Activated naive CD4-positive, alpha-beta T cell treated with Interleukin-2 at 50 U/mL for 16 hours (primary cell): ENCODE measurements around the gene NEK1.

Source experiments
- DNase-seq: peaks from one replicate; pipeline ENCODE4 v3.0.0-alpha.2; 2020

NEK1 gene

DNA sequence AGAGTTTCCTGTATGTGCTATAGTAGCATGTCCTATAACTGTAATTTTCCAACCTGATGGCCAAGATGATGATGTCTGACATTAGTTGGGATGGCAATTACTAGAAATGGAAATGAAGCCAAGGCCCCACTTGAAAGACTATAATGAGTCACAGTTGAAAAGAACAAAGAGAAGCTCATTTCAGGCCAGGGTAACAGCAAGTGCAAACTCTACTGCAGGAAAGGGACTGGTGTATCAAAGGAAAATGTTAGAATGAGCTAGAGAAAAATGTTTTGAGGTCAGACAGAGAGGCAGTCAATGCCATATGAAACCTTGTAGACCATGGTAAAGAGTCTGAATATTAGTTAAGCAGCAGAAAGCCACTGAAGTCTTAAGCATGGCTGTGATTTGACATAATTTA, 195.4 kb downstream of the NEK1 start:
- DNase-seq = no peak

DNA sequence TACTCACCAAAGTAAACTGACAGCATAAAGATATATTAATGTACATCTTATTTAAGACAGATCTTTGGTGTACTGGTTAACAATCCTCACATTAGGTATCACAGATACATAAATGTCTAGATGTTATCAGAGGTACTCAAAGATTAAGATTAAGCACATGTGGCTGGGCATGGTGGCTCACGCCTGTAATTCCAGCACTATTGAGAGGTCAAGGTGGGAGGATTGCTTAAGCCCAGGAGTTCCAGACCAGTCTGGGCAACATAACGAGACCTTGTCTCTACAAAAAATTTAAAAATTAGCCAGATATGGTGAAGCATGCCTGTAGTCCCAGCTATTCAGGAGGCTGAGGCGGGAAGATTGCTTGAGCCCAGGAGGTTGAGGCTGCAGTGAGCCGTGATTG, 195.9 kb downstream of the NEK1 start:
- no peak for DNase-seq

DNA sequence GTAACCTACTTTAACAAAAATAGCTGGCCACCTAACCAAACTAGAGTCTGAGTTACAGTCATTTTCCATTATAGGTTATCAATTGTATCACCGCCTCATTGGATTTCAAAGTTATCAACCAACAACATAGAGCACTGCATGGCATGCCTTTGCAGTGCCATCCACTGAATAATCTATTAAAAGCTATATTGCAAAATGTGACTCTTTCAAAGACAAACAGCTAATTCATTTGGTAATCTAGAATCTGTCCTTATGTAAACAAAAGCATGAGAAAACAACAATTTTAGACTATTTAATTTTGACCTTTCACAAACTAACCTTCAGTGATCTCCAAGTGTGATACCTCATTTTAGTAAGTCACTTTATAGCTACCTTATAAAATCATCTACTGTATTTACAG, 197.5 kb downstream of the NEK1 start:
- DNase-seq = no peak

DNA sequence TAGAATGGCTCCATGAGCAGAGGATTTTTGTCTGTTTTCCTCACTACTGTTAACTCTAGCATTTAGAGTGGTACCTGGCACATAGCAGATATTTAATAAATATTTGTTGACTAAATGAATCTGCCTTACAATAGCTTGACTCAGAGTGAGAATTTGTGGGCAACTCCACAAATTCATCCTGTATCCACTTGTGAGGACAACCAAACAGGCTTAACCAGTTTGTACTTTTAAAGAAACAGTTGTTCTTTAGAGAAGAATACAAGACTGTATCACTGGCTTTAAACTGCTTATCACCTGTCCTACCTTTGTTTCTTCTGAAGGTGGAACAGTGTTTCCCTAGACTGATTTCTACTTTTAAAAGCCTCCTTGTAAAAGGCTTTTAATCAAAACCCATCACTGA, 200.3 kb downstream of the NEK1 start:
- no peak for DNase-seq

DNA sequence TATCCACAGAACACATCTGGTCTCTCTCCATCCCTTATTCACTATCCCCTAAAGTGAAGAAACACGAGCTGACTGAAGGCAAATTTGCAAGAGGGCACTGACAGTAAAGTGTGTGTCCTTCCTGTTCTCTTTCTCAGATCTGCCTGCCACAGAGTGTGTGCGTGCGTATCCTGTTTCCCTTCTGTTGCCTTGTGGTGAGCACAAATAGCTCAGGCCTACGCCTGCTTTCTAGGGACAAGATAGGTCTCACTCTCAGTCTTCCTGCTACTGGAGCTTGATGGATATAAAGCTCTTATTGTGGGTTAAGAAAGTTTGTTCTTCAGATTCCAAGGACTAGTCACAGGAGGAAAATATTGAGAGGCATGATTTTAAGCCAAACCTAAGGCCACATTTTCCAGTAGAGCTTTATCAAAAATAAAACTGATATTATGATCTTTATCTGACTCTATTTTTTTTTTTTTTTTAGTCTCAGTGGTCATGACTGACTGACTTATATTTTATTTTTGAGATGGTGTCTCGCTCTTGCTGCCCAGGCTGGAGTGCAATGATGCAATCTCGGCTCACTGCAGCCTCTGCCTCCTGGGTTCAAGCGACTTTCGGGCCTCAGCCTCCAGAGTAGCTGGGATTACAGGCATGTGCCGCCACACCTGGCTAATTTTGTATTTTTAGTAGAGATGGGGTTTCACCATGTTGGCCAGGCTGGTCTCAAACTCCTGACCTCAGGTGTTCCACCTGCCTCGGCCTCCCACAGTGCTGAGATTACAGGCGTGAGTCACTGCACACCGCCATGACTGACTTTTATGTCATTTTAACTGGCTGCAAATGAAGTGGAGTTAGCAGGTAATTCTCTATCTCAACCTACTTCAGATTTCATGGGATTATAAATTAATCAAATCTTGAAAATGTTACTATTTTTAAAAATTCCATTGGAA, 201.3 kb downstream of the NEK1 start:
- DNase-seq = peak; percentile 32

DNA sequence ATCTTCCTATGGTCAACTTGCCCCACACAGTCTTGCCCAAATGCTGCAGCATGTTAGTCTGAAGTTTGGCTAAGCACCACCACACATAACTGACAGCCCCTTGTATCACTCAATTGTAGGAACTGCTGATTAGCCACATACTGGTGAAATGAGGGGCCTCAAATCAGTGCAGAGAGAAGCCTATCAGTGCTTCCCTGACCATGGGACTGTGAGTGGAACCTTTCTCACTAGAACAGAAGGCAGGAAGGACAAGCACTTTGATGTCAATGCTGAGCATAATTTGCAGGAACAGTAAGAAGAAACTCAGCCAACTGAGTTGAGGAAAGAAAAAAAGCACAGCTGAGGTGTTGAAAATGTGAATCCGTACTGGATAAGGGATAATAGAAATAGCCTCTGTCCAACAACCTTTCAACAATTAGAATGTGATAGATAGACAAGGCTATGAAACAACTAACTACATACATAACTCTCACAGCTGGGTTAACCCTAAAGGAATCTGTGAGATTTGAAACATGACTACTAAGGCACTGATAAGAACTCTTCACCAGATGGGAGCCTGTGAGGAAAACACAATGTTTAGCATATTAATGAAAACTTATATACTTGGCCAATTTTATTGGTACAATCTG, 205.1 kb downstream of the NEK1 start:
- DNase-seq = no peak

DNA sequence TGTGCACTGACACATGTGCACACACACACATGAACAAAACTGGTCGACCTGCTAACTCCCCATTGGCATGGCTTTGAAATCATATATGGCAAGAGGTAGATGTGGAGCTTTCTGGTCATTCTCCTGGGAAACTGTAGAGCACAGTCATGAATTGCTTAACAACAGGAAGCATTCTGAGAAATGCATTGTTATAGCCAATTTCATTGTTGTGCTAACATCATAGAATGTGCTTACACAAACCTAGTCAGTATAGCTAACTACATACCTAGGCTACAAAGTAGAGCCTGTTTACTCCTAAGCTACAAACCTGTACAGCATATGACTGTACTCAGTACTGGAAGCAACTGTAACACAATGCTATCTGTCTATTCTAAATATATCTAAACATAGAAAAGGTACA, 207.4 kb downstream of the NEK1 start:
- DNase-seq = no peak

DNA sequence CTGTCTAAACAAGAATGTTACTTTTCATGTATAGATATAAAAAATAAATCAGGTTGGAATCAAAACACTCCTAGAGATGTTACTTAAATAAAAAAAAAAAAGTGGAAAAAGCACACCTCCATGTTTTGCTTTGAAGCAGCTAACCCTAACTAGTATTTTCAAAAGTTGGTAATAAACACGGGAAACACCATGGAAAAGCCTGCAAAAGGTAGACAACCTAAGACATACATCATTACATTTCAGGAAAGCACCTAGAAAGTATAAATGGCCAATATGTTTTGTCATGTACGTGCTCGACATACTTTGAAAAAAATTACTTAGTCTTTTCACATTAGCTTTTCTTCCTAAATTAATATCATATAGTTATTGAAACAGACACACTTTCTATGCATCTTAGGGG, 211.6 kb downstream of the NEK1 start:
- no peak for DNase-seq

DNA sequence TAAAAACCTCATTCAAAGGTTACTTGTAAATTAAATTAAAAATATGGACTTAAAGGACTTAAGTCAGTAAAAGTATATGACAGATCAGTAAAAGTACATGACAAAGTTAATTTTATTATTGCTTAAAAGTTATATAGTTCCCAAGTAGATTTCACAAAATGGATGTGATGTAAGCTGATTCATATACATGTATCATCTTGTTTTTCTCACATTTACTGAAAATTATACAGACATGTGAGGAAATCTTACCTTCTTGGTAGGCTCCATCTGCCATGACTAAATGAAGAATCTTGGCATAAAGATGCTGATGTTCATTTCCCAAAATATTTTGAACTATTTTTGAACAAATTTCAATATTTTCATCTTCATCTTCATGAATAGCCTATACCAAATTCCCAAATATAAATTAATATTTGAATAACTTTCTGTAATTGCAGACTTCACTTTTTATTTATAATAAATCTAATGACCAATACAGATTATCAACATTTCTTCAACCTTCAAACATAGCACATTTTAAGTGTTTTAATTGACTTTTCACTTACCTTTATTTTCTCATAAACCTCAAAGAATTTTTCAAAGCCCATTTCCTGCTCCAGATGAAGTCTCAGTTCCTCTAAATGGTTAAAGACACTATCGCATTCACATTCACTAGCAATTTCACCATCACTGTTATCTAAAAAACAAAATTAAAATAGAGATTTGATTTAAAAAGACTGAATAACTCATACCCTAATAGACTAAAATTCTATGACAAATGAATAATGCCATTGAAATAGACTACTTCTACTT, 212.2 kb downstream of the NEK1 start:
- DNase-seq = no peak

DNA sequence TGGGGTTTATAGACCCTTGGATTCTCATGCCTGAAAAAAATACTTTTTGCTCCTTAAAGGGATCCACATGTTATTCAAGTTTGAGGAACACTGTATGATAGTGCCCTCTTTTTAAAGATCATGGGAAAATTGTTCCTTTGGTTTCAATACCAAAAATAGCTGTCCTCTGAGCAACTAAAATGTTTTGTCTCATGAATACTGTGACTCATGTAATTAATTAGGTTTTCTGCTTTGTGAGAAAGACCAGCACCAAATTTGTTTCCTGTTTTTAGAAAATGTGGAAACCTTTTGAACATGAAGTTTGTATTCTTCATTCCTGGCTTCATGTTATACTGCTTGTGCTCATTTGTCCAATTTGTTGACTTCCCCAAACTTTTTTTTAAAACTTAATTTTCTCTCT, 214.1 kb downstream of the NEK1 start:
- DNase-seq = no peak

DNA sequence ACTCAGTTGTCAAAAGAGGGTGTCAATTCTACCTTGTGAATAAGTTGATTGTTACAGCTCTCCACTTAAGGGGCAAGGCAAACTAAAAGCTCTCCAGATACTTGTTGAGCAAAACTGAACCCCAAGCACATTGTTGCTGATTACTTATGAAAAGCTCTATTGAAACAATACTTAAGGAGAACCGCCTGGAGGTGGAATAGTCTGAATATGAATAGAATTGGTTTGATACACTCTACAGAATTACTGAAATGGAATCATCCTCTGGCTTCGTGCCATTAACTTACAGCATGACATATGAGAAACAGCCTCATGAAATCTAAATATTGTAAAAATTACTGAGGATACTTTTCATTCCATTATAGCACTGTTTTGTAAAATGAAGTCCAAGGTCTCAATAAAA, 214.6 kb downstream of the NEK1 start:
- no peak for DNase-seq

DNA sequence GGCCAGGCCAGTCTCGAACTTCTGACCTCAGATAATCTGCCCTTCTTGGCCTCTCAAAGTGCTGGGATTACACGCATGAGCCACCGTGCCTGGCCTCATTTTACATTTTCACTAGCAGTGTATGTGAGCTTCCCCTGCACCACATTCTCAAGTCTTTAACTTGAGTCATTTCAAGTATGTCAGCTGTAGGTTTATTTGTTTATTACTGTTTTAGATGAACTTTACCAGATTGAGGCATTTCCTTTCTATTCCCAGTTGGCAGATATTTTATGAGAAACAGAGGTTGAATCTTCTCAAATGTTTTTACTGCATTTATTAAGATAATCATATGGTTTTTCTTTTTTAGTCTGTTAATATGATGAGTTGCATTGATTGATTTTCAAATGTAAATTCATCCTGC, 227.0 kb downstream of the NEK1 start:
- DNase-seq = no peak

DNA sequence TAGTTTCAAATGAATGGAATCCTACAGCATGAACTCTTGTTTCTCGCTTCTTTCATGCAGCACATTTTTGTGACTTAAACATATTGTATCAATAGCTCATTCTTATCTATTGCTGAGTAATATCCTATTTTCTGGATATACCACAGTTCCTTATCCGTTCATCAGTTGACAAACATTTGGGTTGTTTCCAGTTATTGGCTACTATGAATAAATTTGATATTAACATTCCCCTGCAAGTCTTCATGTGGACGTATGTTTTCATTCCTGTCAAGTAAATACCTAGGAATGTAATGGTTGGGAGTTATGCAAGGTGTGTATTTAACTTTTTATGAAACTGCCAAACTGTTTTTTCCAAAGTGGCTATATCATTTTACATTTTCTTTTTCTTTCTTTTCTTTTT, 227.6 kb downstream of the NEK1 start:
- DNase-seq = no peak

DNA sequence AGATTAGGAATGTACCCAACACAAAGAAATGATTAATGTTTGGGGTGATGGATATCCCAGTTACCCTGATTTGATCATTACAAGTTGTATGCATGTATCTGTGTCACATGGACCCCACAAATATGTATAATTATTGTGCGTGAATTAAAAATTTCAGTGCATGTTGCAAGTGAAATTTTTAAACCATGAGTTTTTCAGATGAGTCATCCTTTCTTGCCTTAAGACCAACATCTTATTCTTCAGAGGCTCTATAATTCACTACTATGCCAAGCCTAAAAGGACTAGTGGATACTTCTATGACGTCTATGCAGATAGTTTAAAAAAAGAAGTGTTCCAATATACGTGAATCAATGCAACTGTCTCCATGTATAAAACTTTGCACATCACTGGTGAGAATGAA, 228.7 kb downstream of the NEK1 start:
- no peak for DNase-seq

DNA sequence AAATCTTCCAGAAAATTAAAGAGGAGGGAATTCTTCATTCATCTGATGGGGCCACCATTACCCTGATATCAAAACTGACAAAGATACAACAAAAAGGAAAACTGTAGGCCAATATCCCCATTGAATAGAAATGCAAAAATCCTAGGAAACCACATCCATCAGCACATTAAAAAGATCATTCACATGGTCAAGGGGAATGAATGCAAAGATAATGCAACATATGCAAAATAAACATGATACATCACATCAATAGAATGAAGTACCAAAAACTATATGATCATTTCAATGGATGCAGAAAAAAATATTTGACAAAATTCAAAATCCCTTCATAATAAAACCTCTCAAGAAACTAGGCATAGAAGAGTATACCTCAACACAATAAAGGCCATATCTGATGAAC, 232.7 kb downstream of the NEK1 start:
- DNase-seq = no peak

DNA sequence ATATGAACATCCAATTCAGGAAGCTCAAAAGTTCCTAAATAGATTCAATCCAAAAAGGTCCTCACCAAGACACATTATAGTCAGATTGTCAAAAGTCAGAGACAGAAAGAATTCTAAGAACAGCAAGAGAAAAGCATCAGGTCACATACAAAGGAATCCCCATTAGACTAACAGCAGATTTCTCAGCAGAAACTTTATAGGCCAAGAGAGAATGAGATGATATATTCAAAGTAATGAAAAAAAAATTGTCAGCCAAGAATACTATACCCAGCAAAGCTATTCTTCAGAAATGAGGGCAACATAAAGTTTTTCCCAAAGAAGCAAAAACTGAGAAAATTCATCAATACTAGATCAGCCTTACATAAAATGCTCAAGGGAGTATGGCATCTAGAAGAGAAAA, 235.0 kb downstream of the NEK1 start:
- no peak for DNase-seq

DNA sequence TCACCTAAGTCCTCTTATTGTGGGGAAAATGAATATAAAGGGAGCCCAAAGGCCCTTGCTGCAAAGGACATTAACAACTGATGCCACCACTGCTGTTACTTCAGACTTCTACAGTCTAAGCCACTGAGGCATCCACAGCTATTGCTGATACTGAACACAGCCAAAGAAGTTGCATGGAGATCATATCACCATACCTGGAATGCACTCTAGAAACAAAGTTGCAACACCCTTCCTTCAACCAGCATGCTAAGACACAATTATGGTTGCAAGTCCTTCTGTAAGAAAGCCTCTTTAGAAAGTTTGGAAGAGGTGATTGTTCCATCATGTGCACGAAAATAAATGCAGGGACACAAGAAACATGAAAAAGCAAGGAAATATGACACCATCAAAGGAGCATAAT, 236.0 kb downstream of the NEK1 start:
- no peak for DNase-seq

DNA sequence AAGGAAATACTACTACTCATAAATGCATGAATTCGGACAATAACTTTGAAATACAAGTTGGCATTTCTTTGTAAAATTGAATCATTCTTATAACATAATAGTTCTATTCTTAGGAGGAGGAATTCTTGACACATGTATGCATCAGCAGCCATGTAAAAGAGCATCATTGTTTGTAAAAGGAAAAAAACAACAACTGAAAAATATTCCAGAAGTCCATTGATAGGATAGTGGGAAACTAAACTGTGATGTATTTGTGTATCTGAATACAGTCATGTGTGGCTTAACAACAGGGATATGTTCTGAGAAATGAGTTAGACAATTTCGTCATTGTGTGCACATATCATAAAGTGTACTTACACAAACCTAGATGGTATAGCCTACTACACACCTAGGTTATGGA, 239.6 kb downstream of the NEK1 start:
- DNase-seq = no peak

DNA sequence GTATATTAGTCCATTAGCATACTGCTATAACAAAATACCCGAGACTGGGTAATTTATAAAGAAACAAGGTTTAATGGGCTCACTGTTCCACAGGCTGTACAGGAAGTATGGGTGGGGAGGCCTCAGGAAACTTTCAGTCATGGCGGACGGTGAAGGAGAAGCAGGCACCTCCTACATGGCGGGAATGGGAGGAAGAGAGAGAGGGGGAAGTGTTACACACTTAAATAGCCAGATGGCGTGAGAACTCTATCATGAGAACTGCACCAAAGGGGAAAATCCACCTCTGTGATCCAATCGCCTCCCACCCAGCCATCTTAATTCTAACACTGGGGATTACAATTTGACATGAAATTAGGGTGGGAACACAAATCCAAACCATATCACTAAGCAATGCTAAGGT, 242.7 kb downstream of the NEK1 start:
- no peak for DNase-seq

DNA sequence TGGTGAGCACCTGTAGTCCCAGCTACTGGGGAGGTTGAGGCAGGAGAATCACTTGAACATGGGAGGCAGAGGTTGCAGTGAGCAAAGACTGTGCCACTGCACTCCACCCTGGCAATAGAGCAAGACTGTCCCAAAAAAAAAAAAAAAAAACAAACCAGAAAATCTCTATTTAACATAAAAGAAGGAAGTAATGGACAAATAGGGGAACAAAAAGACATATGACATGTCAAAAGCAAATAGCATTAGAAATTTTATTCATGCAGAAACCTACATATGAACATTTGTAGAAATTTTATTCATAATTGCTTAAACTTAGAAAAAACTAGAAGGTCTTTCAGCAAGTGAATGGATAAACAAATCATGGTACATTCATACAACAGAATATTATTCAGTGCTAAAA, 244.6 kb downstream of the NEK1 start:
- DNase-seq = no peak

DNA sequence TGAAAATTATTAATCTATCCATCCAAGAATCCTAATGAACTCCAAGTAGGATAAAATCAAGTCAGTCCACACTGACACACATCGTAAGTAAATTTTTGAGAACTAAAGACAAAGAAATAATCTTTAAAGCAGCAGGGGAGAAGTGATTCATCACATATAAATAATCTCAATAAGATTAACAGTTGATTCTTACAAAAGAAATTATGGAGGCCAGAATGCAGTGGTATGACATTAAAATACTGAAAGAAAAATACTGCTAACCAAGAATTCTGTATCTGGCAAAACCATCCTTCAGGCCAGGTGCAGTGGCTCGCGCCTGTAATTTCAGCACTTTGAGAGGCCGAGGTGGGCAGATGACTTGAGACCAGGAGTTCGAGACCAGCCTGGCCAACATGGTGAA, 245.6 kb downstream of the NEK1 start:
- no peak for DNase-seq

DNA sequence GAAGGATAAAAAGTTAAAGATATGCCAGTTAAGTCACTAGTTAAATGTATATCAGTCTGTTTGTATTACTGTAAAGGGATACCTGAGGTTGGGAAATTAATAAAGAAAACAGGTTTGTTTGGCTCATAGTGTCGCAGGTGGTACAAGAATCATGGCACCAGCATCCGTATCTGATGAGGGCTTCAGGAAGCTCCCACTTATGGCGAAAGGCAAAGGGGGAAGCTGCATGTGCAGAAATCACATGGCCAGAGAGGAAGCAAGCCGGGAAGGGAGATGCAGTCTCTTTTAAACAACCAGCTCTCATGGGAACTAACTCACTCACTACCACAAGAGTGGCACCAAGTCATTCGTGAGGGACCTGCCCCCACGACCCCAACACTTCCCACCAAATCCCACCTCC, 249.8 kb downstream of the NEK1 start:
- no peak for DNase-seq

DNA sequence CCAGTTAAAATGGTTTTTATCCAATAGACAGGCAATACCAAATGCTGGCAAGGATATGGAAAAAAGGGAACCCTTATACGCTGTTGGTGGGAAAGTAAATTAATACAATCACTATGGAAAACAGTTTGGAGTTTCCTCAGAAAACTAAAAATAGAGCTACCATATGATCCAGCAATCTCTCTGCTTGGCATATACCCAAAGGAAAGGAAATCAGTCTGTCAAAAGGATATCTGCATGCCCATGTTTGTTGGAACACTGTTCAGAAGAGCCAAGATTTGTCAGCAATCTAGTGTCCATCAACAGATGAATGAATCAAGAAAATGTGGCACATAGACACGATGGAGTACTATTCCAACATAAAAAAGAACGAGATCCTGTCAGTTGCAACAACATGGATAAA, 250.6 kb downstream of the NEK1 start:
- no peak for DNase-seq

DNA sequence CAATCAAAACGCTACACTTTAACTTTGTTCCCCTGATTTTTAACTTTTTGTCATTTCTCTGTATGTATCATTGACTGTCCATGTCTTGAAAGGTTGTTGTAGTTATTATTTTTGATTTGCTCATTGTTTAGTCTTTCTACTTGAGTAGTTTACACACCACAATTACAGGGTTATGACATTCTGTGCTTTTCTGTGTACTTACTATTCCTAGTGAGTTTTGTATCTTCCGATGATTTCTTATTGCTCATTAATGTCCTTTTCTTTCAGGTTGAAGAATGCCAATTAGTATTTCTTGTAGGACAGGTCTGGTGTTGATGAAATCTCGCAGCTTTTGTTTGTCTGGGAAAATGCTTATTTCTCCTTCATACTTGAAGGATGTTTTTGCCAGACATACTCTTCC, 252.4 kb downstream of the NEK1 start:
- no peak for DNase-seq
